HG03039 (cell line): ENCODE results near the gene NCBP3.
"Not testable (repeated sequence)": the region's sequence is repeated elsewhere in the genome, so short reads cannot be mapped to it uniquely, and the experiment has no call there.

Experiments used
- ATAC-seq: cut with Tn5 transposase; IDR thresholded peaks from one replicate; pipeline ENCODE4 v1.9.1; 2021; ENCODE audit warnings: mild to moderate bottlenecking, moderate library complexity; ENCODE audit not compliant: unreplicated experiment

The NCBP3 gene

GRCh38 chr17:3882276-3882675 is 36.2 kb upstream of the NCBP3 start:
- no peak for ATAC-seq

- no peak for ATAC-seq
These were observed 34.9 kb upstream of the NCBP3 start for GRCh38 chr17:3880983-3881382.

DNA sequence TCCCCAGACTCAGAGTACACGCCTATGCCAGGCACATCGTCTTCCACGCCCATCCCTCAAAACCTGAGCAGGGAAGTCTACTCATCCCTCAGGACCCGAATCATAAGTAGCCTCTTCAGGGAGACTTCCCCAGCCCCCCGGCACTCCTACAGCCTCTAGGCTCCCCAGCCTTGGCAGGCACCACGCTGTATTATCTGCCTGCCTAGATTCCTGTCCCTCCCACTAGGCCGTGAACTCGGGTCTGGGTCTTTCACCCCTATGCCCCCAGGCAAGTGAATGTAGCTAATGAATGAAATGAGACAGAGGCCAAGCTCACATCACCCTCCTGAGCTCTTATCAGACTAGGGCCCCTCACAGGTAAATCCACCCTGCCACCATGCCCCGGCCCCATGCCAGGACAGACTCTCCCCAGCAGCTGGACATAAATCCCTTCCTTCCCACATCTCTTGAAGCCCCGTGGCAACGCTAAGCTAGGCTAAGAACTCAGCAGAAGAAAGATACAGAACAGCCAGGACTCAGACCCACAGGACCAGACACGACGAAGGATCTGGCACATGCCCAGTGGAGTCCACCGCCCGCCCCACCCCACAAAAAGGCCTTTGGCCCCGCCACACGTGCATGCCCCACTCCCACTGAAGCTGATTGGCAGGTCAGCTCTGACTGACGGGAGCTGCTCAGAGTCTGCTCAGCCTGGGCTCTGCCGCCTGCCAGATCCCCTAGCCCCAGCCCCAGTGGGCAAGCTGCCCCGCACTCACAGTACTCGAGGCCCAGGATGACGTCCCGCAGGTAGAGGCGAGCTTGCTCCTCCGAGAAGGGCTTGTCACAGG is 33.8 kb upstream of the NCBP3 start:
- ATAC-seq: no peak

DNA sequence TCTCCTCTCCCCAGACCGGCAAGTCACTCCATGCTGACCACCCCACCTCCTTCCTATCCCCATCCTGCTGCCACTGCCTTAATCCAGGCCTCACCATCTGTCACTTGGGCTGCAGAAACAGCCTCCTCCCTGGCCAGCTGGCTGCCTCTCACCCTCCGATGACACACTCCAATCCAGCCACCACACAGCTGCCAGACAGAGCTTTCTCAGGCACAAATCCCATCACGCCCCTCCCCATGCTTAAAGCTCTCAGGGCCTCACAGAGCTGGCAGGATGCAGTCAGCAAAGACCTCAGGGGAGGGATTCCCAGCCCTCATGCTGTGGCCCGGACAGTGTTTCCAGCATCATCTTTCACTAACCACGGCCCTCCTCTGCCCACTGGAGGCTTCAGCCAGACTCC is 33.1 kb upstream of the NCBP3 start:
- ATAC-seq: no peak

- no peak for ATAC-seq
These were observed 31.2 kb upstream of the NCBP3 start for GRCh38 chr17:3877220-3877619.

DNA sequence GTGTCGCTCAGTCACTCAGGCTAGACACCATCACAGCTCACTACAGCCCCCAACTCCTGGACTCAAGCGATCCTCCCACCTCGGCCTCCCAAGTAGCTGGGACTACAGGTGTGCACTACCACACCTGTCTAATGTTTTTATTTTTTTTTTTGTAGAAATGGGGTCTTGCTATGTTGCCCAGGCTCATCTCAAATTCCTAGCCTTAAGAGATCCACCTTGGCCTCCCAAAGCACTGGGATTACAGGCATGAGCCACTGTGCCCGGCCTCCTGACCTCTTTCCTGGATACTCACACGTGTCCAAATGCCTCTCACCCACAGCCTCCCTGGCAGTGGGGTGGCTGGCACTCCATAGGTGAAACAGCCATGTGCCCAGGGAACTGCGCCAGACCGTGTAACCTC is 29.3 kb upstream of the NCBP3 start:
- no peak for ATAC-seq

DNA sequence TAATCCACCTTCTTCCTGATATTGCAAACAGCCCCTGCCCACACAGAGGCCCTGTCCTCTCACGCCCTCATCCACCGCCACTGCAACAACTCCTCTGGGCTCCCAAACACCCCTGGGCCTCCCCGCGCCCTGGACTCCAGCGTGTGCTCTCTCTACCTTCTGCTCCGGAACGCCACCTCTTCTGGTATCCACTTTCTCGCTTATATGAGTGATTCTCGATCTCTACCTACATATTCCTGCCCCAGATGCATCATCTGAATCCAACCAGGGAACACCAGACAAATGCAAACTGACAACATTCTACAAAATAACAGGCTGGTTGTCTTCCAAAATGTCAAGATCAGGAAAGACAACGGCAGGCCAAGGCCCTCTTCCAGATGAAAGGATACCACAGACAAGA is 27.8 kb upstream of the NCBP3 start:
- ATAC-seq: no peak

DNA sequence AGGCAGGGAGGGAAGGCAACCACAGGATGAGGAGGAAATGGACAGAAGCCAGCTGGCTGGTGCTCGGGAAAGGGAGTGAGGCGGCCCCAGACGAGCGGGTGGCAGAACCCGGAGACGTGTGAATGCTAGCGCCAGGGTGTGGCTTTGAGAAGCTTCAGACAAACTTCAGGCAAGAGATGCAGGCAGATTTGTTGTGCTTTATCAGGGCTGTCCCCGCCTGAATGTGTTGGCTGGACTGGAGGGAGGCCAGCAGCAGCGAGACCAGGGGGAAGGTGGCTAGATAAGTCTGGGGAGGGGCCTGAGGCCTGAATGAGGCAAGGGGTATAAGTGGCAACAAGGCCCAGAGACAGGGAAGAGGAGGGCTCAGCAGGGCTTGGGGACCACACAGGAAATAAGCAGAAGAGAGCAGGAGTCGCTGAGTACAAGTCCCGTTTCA is 24.8 kb upstream of the NCBP3 start:
- ATAC-seq: no peak

DNA sequence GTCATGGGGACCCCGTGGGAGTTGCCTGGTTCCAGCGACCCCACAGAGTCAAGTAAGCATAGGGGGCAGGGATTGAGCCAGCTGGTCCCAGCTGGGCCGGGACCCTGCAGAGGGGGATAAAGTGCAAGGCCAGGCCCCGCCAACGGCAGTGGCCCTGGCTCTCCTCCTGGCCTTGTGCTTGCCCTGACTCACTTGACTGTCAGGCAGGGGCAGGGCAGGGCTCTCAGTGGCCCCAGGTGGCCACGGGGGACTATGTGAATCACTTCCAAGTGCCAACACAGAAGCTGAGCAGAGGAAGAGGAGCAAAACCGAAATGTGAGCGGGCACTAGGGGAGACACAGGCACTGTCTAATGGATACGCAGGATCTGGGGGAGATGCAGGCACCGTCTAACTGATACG is 21.6 kb upstream of the NCBP3 start:
- no peak for ATAC-seq

DNA sequence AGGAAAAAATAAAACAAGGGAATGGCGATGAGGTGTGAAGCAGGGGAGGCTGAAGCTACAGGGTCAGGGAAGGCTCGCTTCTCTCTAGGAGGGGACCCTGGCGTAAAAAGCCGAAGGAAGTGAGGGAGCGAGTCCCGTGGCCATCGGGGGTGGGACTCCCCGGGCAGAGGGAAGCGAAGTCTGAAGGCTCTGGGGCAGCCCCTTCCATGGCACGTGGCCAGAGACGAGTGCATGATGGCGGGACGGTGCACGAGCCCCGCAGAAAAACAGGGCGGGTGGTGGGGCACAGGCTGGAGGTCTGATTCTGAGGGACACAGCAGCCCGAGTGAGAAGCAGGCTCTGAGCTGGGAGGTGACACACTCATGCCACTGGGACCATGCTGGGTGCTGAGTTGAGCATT is 21.1 kb upstream of the NCBP3 start:
- ATAC-seq: no peak

DNA sequence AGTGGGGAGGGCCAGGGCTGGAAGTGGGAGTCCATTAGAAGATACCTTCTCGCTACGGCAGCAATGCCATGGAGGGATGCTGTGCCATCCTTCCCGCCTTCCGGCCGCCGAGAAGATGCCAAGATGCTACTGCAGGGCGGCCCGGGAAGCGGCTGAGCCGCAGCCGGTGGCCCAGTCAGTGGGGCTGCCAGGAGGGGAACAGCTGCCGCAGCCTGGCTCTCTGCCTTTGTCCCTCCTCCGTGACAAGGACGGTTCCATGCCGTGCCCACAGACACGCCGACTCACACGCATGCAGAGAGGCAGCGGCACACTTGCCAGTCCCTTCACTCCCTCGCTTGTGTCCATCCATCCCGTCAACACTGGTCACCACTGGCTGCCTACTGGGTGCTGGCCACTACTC is 20.2 kb upstream of the NCBP3 start:
- no peak for ATAC-seq

DNA sequence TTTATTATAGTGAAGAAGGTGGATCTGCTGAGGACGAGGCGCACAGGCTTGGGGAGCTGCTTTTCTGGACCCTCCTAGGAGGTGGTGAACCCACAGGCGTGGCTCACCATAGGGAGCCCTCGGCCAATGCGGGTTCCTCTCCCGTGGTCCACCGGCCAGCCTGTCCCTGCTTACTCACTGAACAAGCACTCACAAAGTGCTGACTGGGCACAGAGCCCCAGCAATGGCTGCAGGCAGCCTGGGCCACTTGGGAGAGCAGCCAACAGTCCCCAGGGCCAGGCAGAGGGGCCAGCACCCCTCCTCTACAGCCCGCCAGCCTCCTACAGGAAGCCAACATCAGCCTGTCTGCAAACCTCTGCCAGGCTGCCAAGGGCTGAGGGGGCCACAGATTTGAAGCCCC is 19.1 kb upstream of the NCBP3 start:
- no peak for ATAC-seq

GRCh38 chr17:3864534-3864933 is 18.5 kb upstream of the NCBP3 start:
- ATAC-seq: no peak

GRCh38 chr17:3861761-3862681 is 16.0 kb upstream of the NCBP3 start:
- ATAC-seq: no peak

- ATAC-seq: no peak
These were observed 15.1 kb upstream of the NCBP3 start for GRCh38 chr17:3860939-3861700.

DNA sequence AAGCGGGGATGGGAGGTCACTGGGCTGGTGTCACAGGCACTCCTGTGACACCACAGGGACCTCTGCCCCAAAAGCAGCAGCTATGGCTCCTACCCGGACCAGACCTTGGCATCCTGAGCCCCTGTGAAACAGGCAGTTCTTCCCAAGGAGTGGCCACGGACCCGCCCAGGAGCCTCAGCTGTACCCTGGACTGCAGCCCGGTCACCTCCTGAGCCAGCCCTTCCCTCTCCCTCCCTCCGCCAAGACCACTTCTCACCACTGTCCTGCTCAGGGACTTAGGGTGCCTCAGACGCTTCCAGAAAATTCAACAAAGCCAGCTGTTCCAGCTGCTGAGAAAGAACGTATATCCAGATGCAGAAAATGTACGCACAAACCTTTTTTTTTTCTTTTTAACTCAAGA is 13.9 kb upstream of the NCBP3 start:
- no peak for ATAC-seq

DNA sequence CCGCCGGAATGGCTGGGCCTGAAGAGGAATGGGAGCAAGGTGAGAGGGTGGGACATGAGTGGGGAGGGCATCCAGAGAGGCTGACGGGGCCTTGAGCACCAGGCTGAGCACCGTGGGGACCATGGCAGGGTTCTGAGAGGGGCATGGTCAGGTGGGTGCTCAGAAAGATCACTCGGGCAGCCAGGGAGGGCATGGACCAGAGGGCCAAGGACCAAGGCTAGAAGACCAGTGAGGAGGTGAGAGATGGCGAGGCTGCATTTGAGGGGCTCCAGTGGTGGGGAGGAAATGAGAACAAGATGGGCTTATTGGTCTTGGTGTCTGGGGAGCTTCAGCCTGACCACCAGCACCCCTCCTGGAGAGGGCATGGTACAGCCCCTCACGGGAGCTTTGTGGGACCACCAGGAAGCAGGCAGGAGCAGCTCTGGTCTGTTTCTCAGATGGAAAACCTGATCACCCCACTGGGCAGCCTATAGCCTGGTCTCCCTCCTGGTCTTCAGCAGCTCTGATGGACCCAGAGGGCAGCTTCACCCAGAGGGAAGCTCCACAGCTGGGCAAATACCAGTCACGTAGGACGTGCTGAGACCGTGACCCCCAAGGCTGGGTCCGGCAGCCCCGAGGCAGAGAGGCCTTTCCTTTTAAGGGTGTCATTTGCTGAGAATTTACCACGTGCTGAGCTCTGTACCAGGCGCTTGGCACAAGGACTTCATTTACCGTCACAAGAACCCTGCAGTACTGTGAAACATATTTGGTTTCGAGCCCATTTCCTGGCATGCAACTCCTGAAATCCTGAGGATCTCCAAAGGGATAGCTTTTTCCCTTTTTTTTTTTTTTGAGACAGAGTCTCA is 11.4 kb upstream of the NCBP3 start:
- no peak for ATAC-seq

DNA sequence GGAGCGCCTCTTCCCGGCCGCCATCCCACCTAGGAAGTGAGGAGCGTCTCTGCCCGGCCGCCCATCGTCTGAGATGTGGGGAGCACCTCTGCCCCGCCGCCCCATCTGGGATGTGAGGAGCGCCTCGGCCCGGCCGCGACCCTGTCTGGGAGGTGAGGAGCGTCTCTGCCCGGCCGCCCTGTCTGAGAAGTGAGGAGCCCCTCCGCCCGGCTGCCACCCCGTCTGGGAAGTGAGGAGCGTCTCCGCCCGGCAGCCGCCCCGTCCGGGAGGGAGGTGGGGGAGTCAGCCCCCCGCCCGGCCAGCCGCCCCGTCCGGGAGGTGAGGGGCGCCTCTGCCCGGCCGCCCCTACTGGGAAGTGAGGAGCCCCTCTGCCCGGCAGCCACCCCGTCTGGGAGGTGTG is 8.2 kb upstream of the NCBP3 start:
- ATAC-seq: not testable (repeated sequence)

- ATAC-seq: no peak
These were observed 6.5 kb upstream of the NCBP3 start for GRCh38 chr17:3852561-3852960.

DNA sequence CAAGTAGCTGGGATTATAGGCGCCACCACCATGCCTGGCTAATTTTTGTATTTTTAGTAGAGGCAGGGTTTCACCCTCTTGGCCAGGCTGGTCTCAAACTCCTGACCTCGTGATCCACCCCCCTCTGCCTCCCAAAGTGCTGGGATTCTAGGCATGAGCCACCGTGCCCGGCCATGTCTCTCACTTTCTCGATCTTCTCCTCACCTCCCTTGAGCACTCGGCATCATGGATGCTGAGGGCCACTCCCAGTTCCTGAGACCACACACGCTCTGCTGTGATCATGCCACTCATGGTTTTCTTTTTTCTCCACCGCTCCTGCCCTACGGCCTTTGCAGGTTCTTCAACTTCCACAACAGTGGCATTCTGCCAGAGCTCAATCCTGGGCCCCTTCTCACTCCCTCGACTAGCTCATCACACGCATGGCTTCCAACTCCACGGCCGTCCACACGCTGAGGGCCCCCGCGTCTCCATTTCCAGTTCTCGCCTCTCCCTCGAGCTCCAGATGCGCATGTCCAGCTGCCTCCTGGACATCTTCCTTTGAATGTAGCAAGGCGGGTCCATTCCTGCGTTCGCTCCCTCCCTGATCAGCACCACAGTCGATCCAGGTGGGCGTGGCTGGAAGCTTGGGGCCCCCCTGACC is 5.5 kb upstream of the NCBP3 start:
- no peak for ATAC-seq
